HepG2 (cell line): ENCODE results near the gene SPOPL. TPM values are rescaled to one million over a fixed set of nuclear protein-coding genes. Genes with fewer than 3 reads are reported as not detected.

Experiments used
- FOSL2 ChIP-seq: sonication (generic); formaldehyde crosslinking; IDR thresholded peaks from 2 replicates; pipeline ENCODE4 v1.4.0; 2020; ENCODE audit warnings: missing genetic modification reagents
- FOXK1 ChIP-seq: sonication (generic); formaldehyde crosslinking; IDR thresholded peaks from 2 replicates; pipeline ENCODE4 v1.4.0; 2020; ENCODE audit warnings: low read depth, missing genetic modification reagents, borderline replicate concordance
- GPBP1L1 ChIP-seq: sonication (generic); formaldehyde crosslinking; IDR thresholded peaks from 2 replicates; pipeline ENCODE4 v1.5.0; 2020; ENCODE audit warnings: mild to moderate bottlenecking, missing genetic modification reagents
- JUNB ChIP-seq: sonication (generic); formaldehyde crosslinking; IDR thresholded peaks from 2 replicates; pipeline ENCODE4 v1.8.0; 2022; ENCODE audit warnings: missing genetic modification reagents, mild to moderate bottlenecking, borderline replicate concordance
- MEIS2 ChIP-seq: sonication (generic); formaldehyde crosslinking; IDR thresholded peaks from 2 replicates; pipeline ENCODE4 v1.9.0; 2021; ENCODE audit warnings: mild to moderate bottlenecking, missing genetic modification reagents
- NFE2L2 ChIP-seq: fragments of 150-350 bp; IDR thresholded peaks from 2 replicates; pipeline ENCODE4 v1.6.1; 2014; ENCODE audit warnings: low read length
- PHF8 ChIP-seq: sonication (generic); formaldehyde crosslinking; IDR thresholded peaks from 2 replicates; pipeline ENCODE4 v1.5.0; 2020; ENCODE audit warnings: missing genetic modification reagents
- SOX6 ChIP-seq, 2 experiments: fragments of 450-650 bp in 1 of 2; sonication (generic) in 1 of 2; formaldehyde crosslinking in 1 of 2; IDR thresholded peaks; 2 replicates each; pipeline versions ENCODE4 v1.4.0 to v1.6.1; 2017 to 2020; ENCODE audit warnings: antibody characterized with exemption in 1 of 2, mild to moderate bottlenecking in 1 of 2, missing genetic modification reagents in 1 of 2
- TAF1 ChIP-seq: sonication (generic); formaldehyde crosslinking; IDR thresholded peaks from 2 replicates; pipeline ENCODE4 v1.4.0; 2020; ENCODE audit warnings: missing genetic modification reagents
- ZMYM2 ChIP-seq: sonication (generic); formaldehyde crosslinking; IDR thresholded peaks from 2 replicates; pipeline ENCODE4 v1.8.0; 2022; ENCODE audit warnings: mild to moderate bottlenecking, missing genetic modification reagents
- ZNF180 ChIP-seq: sonication (generic); formaldehyde crosslinking; IDR thresholded peaks from 2 replicates; pipeline ENCODE4 v1.4.0; 2020; ENCODE audit warnings: low read depth, missing genetic modification reagents, borderline replicate concordance
- ZNF556 ChIP-seq: sonication (generic); formaldehyde crosslinking; IDR thresholded peaks from 2 replicates; pipeline ENCODE4 v1.4.0; 2020; ENCODE audit warnings: mild to moderate bottlenecking, missing genetic modification reagents, borderline replicate concordance
- ZNF737 ChIP-seq: sonication (generic); formaldehyde crosslinking; IDR thresholded peaks from 2 replicates; pipeline ENCODE4 v1.5.0; 2020; ENCODE audit warnings: missing genetic modification reagents, mild to moderate bottlenecking, borderline replicate concordance
- polyA plus RNA-seq, 8 experiments: library from polyadenylated mRNA; depleted of rRNA in 3 of 8; stranded (reverse) in 7 of 8; unstranded in 1 of 8; fragments of >200 nt; fragmentation: Illumina TruSeq in 4 of 8; extraction: Trizol in 4 of 8; gene quantifications; 2 replicates each; pipeline versions ENCODE4 v1.2.1 to v1.2.3, GENCODE V29; 2011 to 2016; ENCODE audit warnings: low read depth in 4 of 8, missing spikeins in 1 of 8, mixed read lengths in 1 of 8; ENCODE audit not compliant: insufficient read depth in 1 of 8
- total RNA-seq, 5 experiments: library from RNA; depleted of rRNA; stranded (reverse); fragments of >200 nt; fragmentation: Illumina TruSeq; extraction: Trizol; gene quantifications; 2 replicates each; pipeline ENCODE4 v1.2.3, GENCODE V29; 2016; ENCODE audit warnings: low read depth in 1 of 5
- TF ChIP-seq, protein P1 (sequence below): sonication (generic); formaldehyde crosslinking; IDR thresholded peaks from 2 replicates; pipeline ENCODE4 v1.4.0; 2020; ENCODE audit warnings: missing genetic modification reagents, borderline replicate concordance
- TF ChIP-seq, protein P2 (sequence below): sonication (generic); formaldehyde crosslinking; IDR thresholded peaks from 2 replicates; pipeline ENCODE4 v1.4.0; 2020; ENCODE audit warnings: missing genetic modification reagents
- TF ChIP-seq, protein P3 (sequence below): sonication (generic); formaldehyde crosslinking; IDR thresholded peaks from 2 replicates; pipeline ENCODE4 v1.8.1; 2023; ENCODE audit warnings: mild to moderate bottlenecking, missing genetic modification reagents

SPOPL gene
- total and polyA plus RNA-seq, 2 of the 13 experiments (the other 11 are each of a cell fraction or from before 2014, with no cell fraction given) = 12.6 to 51.6 TPM

- TF ChIP-seq, protein P1, sequence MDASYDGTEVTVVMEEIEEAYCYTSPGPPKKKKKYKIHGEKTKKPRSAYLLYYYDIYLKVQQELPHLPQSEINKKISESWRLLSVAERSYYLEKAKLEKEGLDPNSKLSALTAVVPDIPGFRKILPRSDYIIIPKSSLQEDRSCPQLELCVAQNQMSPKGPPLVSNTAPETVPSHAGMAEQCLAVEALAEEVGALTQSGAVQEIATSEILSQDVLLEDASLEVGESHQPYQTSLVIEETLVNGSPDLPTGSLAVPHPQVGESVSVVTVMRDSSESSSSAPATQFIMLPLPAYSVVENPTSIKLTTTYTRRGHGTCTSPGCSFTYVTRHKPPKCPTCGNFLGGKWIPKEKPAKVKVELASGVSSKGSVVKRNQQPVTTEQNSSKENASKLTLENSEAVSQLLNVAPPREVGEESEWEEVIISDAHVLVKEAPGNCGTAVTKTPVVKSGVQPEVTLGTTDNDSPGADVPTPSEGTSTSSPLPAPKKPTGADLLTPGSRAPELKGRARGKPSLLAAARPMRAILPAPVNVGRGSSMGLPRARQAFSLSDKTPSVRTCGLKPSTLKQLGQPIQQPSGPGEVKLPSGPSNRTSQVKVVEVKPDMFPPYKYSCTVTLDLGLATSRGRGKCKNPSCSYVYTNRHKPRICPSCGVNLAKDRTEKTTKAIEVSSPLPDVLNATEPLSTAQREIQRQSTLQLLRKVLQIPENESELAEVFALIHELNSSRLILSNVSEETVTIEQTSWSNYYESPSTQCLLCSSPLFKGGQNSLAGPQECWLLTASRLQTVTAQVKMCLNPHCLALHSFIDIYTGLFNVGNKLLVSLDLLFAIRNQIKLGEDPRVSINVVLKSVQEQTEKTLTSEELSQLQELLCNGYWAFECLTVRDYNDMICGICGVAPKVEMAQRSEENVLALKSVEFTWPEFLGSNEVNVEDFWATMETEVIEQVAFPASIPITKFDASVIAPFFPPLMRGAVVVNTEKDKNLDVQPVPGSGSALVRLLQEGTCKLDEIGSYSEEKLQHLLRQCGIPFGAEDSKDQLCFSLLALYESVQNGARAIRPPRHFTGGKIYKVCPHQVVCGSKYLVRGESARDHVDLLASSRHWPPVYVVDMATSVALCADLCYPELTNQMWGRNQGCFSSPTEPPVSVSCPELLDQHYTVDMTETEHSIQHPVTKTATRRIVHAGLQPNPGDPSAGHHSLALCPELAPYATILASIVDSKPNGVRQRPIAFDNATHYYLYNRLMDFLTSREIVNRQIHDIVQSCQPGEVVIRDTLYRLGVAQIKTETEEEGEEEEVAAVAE (CRISPR knock-in tag) = no peak
- TF ChIP-seq NFE2L2 (no peak), FOXK1 (CRISPR knock-in tag) (no peak), ZMYM2 (CRISPR knock-in tag) (peak; percentile 82; the same call in 1 of the 2 replicates), SOX6 (IDR thresholded peaks at IDR 0.05) (no peak), SOX6 (CRISPR knock-in tag; IDR thresholded peaks at IDR 0.05) (peak; percentile 71), GPBP1L1 (no peak), ZNF556 (0 out of 2 replicates have a peak, but pooled peaks have one; percentile 21), PHF8 (CRISPR knock-in tag) (no peak), JUNB (CRISPR knock-in tag) (no peak), FOSL2 (0 out of 2 replicates have a peak, but pooled peaks have one; percentile 7), TAF1 (CRISPR knock-in tag) (no peak), MEIS2 (CRISPR knock-in tag) (no peak), ZNF737 (no peak), ZNF180 (CRISPR knock-in tag) (no peak)
- TF ChIP-seq, protein P2, sequence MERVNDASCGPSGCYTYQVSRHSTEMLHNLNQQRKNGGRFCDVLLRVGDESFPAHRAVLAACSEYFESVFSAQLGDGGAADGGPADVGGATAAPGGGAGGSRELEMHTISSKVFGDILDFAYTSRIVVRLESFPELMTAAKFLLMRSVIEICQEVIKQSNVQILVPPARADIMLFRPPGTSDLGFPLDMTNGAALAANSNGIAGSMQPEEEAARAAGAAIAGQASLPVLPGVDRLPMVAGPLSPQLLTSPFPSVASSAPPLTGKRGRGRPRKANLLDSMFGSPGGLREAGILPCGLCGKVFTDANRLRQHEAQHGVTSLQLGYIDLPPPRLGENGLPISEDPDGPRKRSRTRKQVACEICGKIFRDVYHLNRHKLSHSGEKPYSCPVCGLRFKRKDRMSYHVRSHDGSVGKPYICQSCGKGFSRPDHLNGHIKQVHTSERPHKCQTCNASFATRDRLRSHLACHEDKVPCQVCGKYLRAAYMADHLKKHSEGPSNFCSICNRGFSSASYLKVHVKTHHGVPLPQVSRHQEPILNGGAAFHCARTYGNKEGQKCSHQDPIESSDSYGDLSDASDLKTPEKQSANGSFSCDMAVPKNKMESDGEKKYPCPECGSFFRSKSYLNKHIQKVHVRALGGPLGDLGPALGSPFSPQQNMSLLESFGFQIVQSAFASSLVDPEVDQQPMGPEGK (CRISPR knock-in tag) = peak; percentile 61; the same call in 1 of the 2 replicates
- TF ChIP-seq, protein P3, sequence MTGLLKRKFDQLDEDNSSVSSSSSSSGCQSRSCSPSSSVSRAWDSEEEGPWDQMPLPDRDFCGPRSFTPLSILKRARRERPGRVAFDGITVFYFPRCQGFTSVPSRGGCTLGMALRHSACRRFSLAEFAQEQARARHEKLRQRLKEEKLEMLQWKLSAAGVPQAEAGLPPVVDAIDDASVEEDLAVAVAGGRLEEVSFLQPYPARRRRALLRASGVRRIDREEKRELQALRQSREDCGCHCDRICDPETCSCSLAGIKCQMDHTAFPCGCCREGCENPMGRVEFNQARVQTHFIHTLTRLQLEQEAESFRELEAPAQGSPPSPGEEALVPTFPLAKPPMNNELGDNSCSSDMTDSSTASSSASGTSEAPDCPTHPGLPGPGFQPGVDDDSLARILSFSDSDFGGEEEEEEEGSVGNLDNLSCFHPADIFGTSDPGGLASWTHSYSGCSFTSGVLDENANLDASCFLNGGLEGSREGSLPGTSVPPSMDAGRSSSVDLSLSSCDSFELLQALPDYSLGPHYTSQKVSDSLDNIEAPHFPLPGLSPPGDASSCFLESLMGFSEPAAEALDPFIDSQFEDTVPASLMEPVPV = no peak
Observed at GRCh38 chr2:138494265-138494966, 7.2 kb upstream of the SPOPL start (continued).
